HL-60/S4 treated with phorbol 12-myristate 13-acetate at 8.2 ng/mL for 4 days and 3 days (cell line): Measurements from ENCODE around the gene ERRFI1.
"Not testable (repeated sequence)": the region's sequence is repeated elsewhere in the genome, so short reads cannot be mapped to it uniquely, and the experiment has no call there.

ENCODE experiments used
- in situ Hi-C: fragments of 300-500 bp; cut with MboI; formaldehyde crosslinking; loops from 2 replicates; pipeline ENCODE4 v1.15.0; 2022; ENCODE audit warnings: low sequenced_read_pairs

ERRFI1 gene

DNA sequence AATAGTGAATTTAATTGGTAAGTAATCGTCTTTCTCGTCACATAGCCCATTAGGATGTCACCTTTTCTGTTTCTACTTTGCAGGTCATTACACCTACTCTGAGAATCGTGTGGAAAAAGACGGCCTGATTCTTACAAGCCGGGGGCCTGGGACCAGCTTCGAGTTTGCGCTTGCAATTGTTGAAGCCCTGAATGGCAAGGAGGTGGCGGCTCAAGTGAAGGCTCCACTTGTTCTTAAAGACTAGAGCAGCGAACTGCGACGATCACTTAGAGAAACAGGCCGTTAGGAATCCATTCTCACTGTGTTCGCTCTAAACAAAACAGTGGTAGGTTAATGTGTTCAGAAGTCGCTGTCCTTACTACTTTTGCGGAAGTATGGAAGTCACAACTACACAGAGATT is 41.3 kb downstream of the ERRFI1 start:
- in situ Hi-C loops = no loop called here

DNA sequence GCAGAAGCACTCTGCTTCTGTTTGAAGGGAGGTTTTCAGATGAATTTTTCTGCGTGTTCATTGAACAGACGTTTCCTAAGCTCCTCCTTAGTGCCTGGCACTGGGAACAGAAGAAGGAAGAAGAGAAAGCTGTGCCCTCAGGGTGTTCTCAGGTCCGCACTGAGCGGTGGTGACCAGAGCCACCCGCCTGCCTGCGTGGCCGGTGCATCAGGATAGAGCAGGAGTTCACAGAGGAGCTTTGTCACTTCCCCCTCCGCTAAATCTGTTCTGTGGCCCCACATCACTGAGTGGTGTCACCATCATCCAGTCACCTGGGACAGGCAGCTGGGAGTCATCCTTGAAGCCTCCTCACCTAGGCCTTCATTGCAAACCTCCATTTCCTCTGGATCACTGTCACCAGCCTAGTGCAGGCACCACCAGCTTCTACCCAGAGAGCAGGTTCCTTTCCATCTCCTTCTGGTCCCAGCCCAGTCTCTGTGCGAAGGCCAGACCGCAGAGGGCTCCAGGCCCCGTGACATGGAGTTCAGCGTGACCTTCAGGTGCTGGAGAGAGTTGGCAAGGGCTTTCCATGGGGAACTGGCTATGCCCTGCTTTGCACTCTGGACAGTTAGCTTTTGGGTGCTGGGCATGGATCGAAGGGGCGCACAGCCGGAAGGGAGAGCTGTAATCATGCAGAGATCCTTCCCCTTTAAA is 42.9 kb downstream of the ERRFI1 start:
- in situ Hi-C loops = no loop called here

DNA sequence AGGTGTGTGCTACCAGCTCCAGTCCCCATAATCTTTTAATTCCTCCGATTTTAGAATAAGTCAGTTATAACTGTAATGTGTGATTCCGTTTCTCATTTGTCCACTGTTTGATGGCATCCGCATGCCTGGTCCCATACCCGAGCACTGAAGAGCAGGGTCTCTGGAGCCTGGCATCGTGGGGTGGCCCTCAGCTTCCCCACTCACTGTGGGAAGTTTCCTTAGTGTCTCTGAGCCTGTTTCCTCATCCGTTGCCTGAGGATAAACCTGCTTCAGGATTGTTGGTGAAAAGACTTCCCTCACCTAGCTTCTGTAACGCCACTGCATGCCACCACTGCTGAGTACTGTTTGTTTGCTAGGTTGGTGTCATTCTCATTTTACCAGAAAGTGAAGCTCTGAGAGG is 45.1 kb downstream of the ERRFI1 start:
- in situ Hi-C loops = no loop called here

DNA sequence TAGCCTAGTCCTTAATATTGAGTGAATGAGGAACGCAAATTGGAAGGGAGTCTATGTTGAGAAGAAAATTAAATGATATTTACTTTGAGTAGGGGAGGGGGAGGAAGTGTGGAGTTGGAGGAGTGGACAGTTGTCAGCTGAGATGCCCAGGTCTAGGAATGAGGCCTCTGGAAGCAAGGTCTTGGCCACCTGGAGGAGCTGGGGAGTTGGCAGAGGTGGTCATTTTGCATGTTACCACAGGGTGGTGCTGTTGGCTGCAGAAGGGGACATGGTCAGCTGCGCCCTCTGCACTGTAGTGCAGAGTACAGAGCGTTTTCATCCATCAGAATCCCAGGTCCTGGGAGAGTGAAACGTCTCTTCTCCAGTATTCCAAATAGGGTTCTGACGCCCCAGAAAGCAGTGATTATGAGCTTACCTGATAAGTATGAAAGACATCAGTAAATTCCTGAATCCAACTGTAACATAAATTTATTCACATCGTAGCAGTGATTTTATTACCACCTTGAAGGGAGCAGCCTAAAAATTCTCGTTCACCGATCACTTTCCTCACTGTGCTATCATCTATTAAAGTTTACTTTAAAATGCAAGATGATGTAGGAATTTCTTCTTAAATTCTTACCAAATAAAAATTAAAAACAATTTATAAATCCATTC is 50.8 kb downstream of the ERRFI1 start:
- in situ Hi-C loops = no loop called here

DNA sequence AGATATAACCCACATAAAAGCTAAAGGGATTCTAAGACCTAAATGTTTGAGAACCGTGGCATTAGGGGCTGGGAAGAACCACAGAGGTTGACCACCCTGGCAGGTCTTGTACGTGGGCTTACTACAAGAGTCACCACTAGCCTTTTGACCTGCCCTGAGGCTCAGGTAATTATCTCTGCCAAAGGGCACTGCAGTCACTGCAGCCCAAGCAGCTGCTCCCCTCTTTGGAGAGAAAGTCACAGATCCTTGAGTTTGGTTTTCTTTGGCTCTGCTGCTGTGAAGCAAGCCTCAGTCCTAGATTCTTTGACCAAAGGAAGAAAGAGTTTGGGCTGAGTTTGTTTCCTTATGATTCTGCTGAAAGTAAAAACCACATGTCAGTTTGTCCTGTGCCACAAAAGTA is 53.0 kb downstream of the ERRFI1 start:
- in situ Hi-C loops = no loop called here

DNA sequence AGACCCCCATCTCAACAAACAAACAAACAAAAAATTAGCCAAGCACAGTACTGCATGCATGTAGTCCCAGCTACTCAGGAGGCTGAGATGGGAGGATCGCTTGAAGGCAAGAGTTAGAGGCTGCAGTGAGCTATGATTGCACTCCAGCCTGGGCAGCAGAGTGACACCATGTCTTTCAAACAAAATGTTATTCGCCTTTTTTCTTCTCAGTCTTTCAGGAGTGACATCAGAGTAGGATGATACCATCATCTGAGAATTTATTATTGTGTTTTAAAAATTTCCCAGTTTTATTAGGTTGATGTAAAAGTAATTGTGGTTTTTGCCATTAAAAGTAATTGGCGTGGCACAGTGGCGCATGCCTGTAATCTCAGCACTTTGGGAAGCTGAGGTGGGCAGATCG is 53.8 kb downstream of the ERRFI1 start:
- in situ Hi-C loops = no loop called here

DNA sequence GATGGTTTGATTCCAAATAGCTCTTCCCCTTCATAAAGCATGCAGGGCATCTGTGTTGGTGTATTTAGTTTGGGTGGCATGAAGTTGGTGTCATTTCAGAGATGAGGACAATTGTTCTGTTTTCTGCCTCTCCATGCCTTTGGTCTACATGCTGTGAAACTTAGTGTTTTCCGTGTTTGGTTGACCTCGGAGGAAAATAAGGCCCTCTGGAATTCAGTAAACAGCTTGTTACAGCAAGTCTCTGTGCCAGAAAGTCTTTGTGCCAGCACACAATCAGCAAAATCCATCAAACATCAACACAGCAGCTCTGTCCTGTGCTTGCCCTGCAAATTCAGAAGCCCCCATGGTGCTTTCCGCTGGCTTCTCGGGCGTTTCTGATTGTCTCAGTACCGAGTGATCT is 55.1 kb downstream of the ERRFI1 start:
- in situ Hi-C loops = no loop called here

DNA sequence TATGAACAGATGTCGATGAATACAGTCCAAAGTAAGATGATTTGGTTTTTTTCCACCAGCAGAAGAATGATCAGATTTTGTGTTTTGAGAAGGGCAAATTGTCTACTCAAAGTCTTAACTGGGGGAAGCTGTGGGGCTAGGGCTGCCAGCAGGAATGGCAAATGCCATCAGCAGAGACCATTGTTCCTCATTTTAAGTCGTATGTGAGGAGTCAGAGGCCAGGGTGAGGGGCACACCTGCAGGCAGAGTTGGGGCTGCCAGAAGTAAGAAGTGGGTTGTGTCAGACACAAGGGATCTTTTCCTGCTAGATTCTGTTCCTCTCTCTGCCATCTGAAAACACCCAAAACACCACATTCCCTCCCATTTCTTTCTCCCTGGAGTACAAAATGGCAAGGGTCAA is 55.9 kb downstream of the ERRFI1 start:
- in situ Hi-C loops = no loop called here

DNA sequence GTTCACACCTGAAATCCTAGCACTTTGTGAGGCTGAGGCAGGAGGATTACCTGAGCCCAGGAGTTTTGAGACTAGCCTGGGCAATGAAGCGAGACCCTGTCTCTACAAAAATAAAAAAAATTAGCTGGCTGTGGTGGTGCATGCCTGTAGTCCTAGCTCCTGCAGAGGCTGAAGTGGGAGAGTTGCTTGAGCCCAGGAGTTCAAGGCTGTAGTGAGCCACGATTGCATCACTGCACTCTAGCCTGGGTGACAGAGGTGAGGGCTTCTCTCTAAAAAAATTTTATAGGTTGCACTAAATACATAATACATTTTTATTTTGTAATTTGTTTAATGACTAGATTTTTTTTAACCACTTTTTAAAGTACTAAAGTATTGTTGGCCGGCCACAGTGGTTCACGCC is 58.5 kb downstream of the ERRFI1 start:
- in situ Hi-C loops = no loop called here

DNA sequence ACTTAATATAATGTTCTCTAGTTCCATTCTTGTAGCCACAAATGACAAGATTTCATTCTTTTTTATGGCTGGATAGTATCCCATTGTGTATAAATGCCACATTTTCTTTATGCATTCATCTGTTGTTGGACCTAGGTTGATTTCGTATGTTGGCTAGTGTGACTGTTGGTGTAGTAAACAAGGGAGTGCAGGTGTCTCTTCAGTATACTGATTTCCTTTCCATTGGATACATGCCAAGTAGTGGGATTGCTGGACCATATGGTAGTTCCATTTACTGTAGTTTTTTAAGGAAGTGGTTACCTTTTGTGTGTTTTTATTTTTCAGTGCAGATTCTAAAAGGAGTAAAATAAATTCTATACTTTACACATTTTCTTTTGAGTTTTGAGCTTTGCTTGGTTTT is 58.9 kb downstream of the ERRFI1 start:
- in situ Hi-C loops = no loop called here

DNA sequence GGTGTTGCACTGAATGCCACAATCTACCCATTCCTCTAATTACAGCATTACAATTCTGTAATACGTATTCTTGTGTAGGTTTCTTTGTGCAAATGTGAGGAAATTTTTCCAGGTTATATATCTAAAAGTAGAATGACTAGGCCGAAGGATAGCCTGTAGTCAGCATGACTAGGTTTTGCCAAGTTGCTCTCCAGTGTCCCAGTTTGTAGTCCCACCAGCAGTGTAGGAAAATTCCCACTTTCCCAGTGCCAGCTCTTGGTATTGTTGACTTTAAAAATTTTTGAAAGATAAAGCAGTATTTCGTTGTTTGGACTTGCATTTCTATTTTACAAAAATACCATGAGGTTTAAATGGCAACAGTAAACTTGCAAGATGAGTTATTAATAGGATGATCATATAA is 61.6 kb downstream of the ERRFI1 start:
- in situ Hi-C loops = no loop called here

DNA sequence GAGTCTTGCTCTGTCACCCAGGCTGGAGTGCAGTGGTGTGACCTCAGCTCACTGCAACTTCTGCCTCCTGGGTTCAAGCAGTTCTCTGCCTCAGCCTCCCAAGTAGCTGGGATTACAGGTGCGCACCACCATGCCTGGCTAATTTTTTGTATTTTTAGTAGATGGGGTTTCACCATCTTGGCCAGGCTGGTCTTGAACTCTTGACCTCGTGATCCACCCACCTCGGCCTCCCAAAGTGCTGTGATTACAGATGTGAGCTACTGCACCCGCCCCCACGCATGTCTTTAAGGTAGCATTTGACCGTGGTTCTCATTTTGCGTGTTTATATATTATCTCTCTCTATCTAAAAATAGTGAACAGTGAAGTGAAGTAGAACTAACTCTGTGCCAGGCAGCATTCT is 62.3 kb downstream of the ERRFI1 start:
- in situ Hi-C loops = not testable (repeated sequence)

DNA sequence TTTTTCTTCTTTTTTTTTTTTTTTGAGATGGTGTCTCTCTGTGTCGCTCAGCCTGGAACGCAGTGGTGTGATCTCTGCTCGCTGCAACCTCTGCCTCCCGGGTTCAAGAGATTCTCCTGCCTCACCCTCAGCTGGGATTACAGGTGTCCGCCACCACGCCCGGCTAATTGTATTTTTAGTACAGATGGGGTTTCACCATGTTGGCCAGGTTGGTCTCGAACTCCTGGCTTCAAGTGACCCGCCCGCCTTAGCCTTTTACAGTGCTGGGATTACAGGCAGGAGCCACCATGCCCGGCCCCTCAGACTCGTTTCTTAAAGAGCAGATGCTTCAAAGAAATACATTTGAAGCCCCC is 62.8 kb downstream of the ERRFI1 start:
- in situ Hi-C loops = not testable (repeated sequence)

DNA sequence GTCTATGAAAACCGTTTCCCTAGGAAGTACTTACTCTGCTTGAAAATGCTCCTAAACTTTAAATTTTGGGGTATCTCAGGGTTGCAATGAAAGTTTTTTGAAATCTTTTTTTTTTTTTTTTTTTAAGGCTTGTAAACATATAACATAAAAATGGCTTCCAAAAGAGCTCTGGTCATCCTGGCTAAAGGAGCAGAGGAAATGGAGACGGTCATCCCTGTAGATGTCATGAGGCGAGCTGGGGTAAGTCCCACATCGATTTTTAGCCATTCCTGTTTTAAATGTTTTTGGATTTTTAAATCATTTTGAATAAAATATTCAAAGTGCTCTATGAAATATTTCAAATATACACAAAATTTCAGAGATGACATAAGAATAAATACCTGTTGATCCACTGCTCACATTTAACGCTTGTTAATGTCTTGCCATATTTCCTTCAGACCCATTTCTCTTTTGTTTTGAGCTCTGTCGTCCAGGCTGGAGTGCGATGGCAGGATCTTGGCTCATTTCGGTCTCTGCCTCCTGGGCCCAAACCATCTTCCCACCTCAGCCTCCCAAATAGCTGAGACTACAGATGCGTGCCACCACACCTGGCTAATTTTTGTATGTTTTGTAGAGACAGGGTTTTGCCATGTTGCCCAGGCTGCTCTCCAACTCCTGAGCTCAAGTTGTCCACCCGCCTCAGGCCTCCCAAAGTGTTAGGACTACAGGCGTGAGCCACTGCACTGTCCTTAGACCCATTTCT is 63.3 kb downstream of the ERRFI1 start:
- in situ Hi-C loops = no loop called here

DNA sequence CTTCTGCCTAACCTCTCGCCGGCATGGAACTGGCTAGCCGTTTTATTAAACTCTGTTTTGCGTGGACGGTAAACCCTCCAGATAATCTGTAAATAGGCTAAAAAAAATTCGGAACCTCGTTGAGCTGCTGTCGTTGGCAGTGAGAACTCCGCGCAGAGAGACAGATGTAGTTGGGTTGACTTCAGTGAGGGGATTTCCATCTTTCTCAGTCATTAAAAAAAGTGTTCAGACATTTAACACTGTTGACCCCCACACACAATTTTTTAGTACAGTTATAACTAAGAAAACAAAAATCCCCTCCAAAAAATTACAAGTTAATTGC is 64.1 kb downstream of the ERRFI1 start:
- in situ Hi-C loops = no loop called here
